Measurements from ENCODE around the gene PCBP4.

The PCBP4 gene

GRCh38 chr3:51988286-51989146, 21.3 kb upstream of the PCBP4 start:
- no peak for DNase-seq (ENCODE audit: low read depth in 1 of 2, low spot score in 1 of 2)
- in situ Hi-C loops (cut with HindIII; ENCODE audit: low pct_unique_long_range_greater_than_20kb, low sequenced_read_pairs), result no loop called here
- TF ChIP-seq JUND (IDR thresholded peaks at IDR 0.05; ENCODE audit: low read depth), result no peak

- DNase-seq (ENCODE audit: low read depth in 1 of 2, low spot score in 1 of 2), result no peak
- no peak for TF ChIP-seq JUND (IDR thresholded peaks at IDR 0.05; ENCODE audit: low read depth)
- in situ Hi-C loops (cut with HindIII; ENCODE audit: low pct_unique_long_range_greater_than_20kb, low sequenced_read_pairs), result no loop called here
Observed at GRCh38 chr3:51987568-51987967, 20.3 kb upstream of the PCBP4 start.

- no peak for DNase-seq (ENCODE audit: low read depth in 1 of 2, low spot score in 1 of 2)
- TF ChIP-seq JUND (IDR thresholded peaks at IDR 0.05; ENCODE audit: low read depth), result no peak
- in situ Hi-C loops (cut with HindIII; ENCODE audit: low pct_unique_long_range_greater_than_20kb, low sequenced_read_pairs), result no loop called here
Observed at GRCh38 chr3:51986010-51986947, 19.0 kb upstream of the PCBP4 start.

- no peak for TF ChIP-seq JUND (IDR thresholded peaks at IDR 0.05; ENCODE audit: low read depth)
- in situ Hi-C loops (cut with HindIII; ENCODE audit: low pct_unique_long_range_greater_than_20kb, low sequenced_read_pairs), result no loop called here
- DNase-seq (ENCODE audit: low read depth in 1 of 2, low spot score in 1 of 2), result no peak
Observed at GRCh38 chr3:51985063-51985462, 17.8 kb upstream of the PCBP4 start.

GRCh38 chr3:51984269-51984647, 17.0 kb upstream of the PCBP4 start:
- TF ChIP-seq JUND (IDR thresholded peaks at IDR 0.05; ENCODE audit: low read depth), result no peak
- in situ Hi-C loops (cut with HindIII; ENCODE audit: low pct_unique_long_range_greater_than_20kb, low sequenced_read_pairs), result no loop called here

GRCh38 chr3:51983578-51984268, 16.5 kb upstream of the PCBP4 start:
- no peak for DNase-seq (ENCODE audit: low read depth in 1 of 2, low spot score in 1 of 2)
- no peak for TF ChIP-seq JUND (IDR thresholded peaks at IDR 0.05; ENCODE audit: low read depth)
- in situ Hi-C loops (cut with HindIII; ENCODE audit: low pct_unique_long_range_greater_than_20kb, low sequenced_read_pairs), result no loop called here

More at GRCh38 chr3:51984269-51984647, 17.0 kb upstream of the PCBP4 start:
- no peak for DNase-seq (ENCODE audit: low read depth in 1 of 2, low spot score in 1 of 2)

GRCh38 chr3:51982838-51983577, 15.8 kb upstream of the PCBP4 start, which contains the start of gene ACY1:
Gene ACY1, plus strand, starts transcription at chr3:51983535. Its CDS starts 530 bp downstream, at chr3:51984065.
- peak; percentile 89 to 94 for DNase-seq (ENCODE audit: low read depth in 1 of 2, low spot score in 1 of 2)
- in situ Hi-C loops (cut with HindIII; ENCODE audit: low pct_unique_long_range_greater_than_20kb, low sequenced_read_pairs), result no loop called here
- no peak for TF ChIP-seq JUND (IDR thresholded peaks at IDR 0.05; ENCODE audit: low read depth)

GRCh38 chr3:51982352-51982837, 15.1 kb upstream of the PCBP4 start:
- in situ Hi-C loops (cut with HindIII; ENCODE audit: low pct_unique_long_range_greater_than_20kb, low sequenced_read_pairs), result no loop called here
- no peak for TF ChIP-seq JUND (IDR thresholded peaks at IDR 0.05; ENCODE audit: low read depth)
- DNase-seq (ENCODE audit: low read depth in 1 of 2, low spot score in 1 of 2), result peak; percentile 66 to 71

GRCh38 chr3:51980253-51980652, 13.0 kb upstream of the PCBP4 start:
- DNase-seq (ENCODE audit: low read depth in 1 of 2, low spot score in 1 of 2), result no peak
- TF ChIP-seq JUND (IDR thresholded peaks at IDR 0.05; ENCODE audit: low read depth), result no peak
- in situ Hi-C loops (cut with HindIII; ENCODE audit: low pct_unique_long_range_greater_than_20kb, low sequenced_read_pairs), result no loop called here

- DNase-seq (ENCODE audit: low read depth in 1 of 2, low spot score in 1 of 2), result no peak
- in situ Hi-C loops (cut with HindIII; ENCODE audit: low pct_unique_long_range_greater_than_20kb, low sequenced_read_pairs), result no loop called here
- TF ChIP-seq JUND (IDR thresholded peaks at IDR 0.05; ENCODE audit: low read depth), result no peak
Observed at GRCh38 chr3:51978143-51978502, 10.9 kb upstream of the PCBP4 start.

- DNase-seq (ENCODE audit: low read depth in 1 of 2, low spot score in 1 of 2), result no peak
- in situ Hi-C loops (cut with HindIII; ENCODE audit: low pct_unique_long_range_greater_than_20kb, low sequenced_read_pairs), result no loop called here
- TF ChIP-seq JUND (IDR thresholded peaks at IDR 0.05; ENCODE audit: low read depth), result no peak
Observed at GRCh38 chr3:51977446-51978142, 10.3 kb upstream of the PCBP4 start.
